ENCODE data around the gene RALGDS. TPM values are rescaled to one million over a fixed set of nuclear protein-coding genes. Genes with fewer than 3 reads are reported as not detected.

RALGDS gene
- total RNA-seq, 1 experiment from 2014 or later: 13.7 TPM

DNA sequence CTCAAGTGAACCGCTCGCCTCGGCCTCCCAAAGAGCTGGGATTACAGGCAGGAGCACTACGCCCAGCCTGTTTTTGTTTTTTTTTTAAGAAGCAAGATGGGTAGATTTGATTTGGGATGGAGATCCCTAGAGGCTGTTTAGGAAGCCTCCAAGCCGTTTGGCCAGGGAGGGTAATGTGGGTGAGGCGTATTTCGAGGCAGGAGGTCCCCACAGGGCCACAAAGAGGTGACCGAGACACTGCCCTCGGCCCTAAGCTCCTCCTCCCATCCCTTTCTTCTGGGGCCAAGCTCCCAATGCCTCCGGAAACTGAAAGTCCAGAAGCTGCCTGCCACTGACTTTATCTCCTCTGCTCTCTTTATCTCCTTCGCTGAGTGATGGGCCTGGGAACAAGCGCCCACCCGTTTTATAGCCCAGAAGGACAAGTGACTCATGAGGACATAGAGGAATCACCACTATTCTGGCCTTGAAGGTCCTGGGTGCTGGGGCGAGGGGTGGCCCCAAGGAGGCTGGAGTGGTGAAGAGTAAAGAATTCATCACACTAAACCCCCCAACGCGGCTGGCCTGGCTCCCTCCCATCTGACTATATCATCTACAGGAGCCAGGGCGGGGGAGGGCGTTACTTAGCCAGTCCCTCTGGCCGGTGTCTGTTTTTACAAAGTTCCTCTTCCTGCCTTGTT is 2.0 kb upstream of the RALGDS start:
- Mint-ChIP-seq H3K27me3 (ENCODE audit: unreplicated experiment) (no peaks in the 10 kb centered on the region), H3K9me3 (ENCODE audit: low read depth, unreplicated experiment) (no peaks in the 10 kb centered on the region), H3K27ac (ENCODE audit: unreplicated experiment) (no peak overlapping the region), H3K4me1 (ENCODE audit: low read depth, unreplicated experiment) (peaks cover 23% of the 10 kb centered on the region), H3K4me3 (ENCODE audit: low read depth, unreplicated experiment) (no peak overlapping the region), H3K36me3 (ENCODE audit: insufficient read depth, unreplicated experiment) (peaks cover 16% of the 10 kb centered on the region)
- TF ChIP-seq, protein P1, sequence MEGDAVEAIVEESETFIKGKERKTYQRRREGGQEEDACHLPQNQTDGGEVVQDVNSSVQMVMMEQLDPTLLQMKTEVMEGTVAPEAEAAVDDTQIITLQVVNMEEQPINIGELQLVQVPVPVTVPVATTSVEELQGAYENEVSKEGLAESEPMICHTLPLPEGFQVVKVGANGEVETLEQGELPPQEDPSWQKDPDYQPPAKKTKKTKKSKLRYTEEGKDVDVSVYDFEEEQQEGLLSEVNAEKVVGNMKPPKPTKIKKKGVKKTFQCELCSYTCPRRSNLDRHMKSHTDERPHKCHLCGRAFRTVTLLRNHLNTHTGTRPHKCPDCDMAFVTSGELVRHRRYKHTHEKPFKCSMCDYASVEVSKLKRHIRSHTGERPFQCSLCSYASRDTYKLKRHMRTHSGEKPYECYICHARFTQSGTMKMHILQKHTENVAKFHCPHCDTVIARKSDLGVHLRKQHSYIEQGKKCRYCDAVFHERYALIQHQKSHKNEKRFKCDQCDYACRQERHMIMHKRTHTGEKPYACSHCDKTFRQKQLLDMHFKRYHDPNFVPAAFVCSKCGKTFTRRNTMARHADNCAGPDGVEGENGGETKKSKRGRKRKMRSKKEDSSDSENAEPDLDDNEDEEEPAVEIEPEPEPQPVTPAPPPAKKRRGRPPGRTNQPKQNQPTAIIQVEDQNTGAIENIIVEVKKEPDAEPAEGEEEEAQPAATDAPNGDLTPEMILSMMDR (IDR thresholded peaks at IDR 0.05; ENCODE audit: unreplicated experiment): no peak
- BruUV-seq (replicated peaks): no TSS peak
- intact Hi-C loops (cut with micrococcal nuclease; ENCODE audit: unreplicated experiment): no loop called here
- no peak for DNase-seq
- CTCF ChIA-PET: no interaction called here

DNA sequence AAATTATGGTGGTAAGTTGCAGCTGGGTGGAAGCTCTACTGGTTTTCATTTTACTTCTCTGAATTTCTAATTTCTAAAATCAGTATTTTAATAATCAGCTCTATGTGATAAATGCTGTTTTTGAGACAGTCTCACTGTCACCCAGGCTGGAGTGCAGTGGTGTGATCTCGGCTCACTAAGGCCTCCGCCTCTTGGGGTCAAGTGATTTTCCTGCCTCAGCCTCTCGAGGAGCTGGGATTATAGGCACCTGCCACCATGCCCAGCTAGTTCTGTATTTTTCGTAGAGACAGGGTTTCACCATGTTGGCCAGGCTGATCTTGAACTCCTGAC is 1.5 kb upstream of the RALGDS start:
- peaks cover 12% of the 10 kb centered on the region for H3K36me3 Mint-ChIP-seq (ENCODE audit: insufficient read depth, unreplicated experiment)
- no peaks in the 10 kb centered on the region for H3K9me3 Mint-ChIP-seq (ENCODE audit: low read depth, unreplicated experiment)
- CTCF ChIA-PET: no interaction called here
- intact Hi-C loops (cut with micrococcal nuclease; ENCODE audit: unreplicated experiment): no loop called here
- DNase-seq: no peak
- H3K27ac Mint-ChIP-seq (ENCODE audit: unreplicated experiment): no peak overlapping the region
- TF ChIP-seq, protein P1 (IDR thresholded peaks at IDR 0.05; ENCODE audit: unreplicated experiment): no peak
- BruUV-seq (replicated peaks): no TSS peak
- H3K4me3 Mint-ChIP-seq (ENCODE audit: low read depth, unreplicated experiment): no peak overlapping the region
- peaks cover 18% of the 10 kb centered on the region for H3K4me1 Mint-ChIP-seq (ENCODE audit: low read depth, unreplicated experiment)
- H3K27me3 Mint-ChIP-seq (ENCODE audit: unreplicated experiment): no peaks in the 10 kb centered on the region

DNA sequence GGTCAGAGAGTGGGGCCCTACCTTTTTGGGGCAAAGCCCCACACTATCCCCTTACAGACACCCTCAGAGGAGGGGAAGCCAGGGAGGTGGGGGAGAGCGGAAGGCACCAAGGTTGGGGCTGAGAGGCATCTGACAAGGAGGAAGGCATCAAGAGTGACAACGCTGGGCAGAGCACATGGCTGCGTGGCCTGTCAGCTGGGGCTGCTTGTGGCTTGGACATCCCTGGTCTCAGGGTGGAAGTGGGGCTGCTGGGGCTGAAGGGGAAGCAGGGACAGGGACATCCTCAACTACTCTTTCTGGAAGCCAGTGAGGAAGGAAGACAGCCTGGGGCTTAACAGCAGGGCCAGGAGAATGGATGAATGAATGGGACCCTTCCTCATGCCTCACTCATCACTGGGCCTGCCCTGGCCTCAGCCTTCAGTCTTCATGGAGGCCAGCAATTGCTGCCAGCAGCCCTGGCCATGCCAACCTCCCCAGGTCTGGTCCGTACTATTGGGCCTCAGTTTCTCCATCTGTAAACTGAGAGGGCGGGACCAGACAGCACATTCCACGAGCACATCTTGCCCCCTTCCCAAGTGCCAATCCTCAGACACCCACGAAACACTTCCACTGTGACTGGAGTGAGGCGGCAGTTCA is 993 bp upstream of the RALGDS start:
- Mint-ChIP-seq H3K27ac (ENCODE audit: unreplicated experiment) (peak overlapping the region; percentile 14), H3K27me3 (ENCODE audit: unreplicated experiment) (no peaks in the 10 kb centered on the region), H3K9me3 (ENCODE audit: low read depth, unreplicated experiment) (no peaks in the 10 kb centered on the region), H3K36me3 (ENCODE audit: insufficient read depth, unreplicated experiment) (peaks cover 8% of the 10 kb centered on the region), H3K4me1 (ENCODE audit: low read depth, unreplicated experiment) (peaks cover 14% of the 10 kb centered on the region), H3K4me3 (ENCODE audit: low read depth, unreplicated experiment) (no peak overlapping the region)
- no peak for DNase-seq
- intact Hi-C loops (cut with micrococcal nuclease; ENCODE audit: unreplicated experiment): no loop called here
- TF ChIP-seq, protein P1 (IDR thresholded peaks at IDR 0.05; ENCODE audit: unreplicated experiment): no peak
- no TSS peak for BruUV-seq (replicated peaks)
- CTCF ChIA-PET: no interaction called here

DNA sequence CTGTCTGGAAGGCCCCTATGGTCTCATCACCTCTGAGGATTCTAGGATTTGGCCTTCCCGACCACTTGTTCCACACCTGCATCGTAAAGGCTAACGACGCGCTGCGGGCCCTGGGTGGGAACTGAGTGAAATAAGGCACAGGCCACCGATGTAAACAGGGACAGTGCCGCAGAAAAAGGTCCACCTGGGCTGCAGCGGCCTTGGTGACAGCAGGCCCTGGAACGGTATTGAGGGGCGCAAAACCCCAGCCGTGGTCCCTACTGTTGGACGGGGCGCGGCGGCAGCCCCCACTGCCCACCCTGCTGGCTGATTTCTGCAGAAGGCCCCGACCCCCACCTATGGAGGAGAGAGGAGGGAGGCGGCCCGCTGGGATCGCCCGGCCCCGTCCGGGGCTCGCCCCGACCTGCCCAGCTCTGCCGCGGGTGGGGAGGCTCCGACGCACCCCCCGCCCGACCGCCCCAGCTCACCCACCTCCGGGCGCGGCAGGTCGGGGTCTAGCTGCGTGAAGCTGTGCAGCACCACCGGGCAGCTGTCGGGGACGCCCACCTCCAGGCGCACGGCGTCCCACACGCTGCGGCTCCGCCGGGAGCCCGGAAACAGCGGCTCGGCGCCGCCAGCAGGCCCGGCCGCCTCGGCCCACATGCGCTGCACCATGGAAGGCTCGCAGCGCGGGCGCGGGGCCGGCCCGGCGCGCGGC is 391 bp downstream of the RALGDS start:
- no peak for DNase-seq
- Mint-ChIP-seq H3K27me3 (ENCODE audit: unreplicated experiment) (no peaks in the 10 kb centered on the region), H3K9me3 (ENCODE audit: low read depth, unreplicated experiment) (no peaks in the 10 kb centered on the region), H3K27ac (ENCODE audit: unreplicated experiment) (no peak overlapping the region), H3K4me1 (ENCODE audit: low read depth, unreplicated experiment) (peaks cover 14% of the 10 kb centered on the region), H3K4me3 (ENCODE audit: low read depth, unreplicated experiment) (peak overlapping the region; percentile 63), H3K36me3 (ENCODE audit: insufficient read depth, unreplicated experiment) (peaks cover 8% of the 10 kb centered on the region)
- no TSS peak for BruUV-seq (replicated peaks)
- CTCF ChIA-PET: no interaction called here
- intact Hi-C loops (cut with micrococcal nuclease; ENCODE audit: unreplicated experiment): no loop called here
- TF ChIP-seq, protein P1 (IDR thresholded peaks at IDR 0.05; ENCODE audit: unreplicated experiment): no peak
